Bronchial epithelial cell (primary cell): ENCODE results near the gene NCBP2. TPM values are rescaled to one million over a fixed set of nuclear protein-coding genes. Genes with fewer than 3 reads are reported as not detected.

Experiments
- DNase-seq: peaks from one replicate; pipeline ENCODE4 v3.0.0-alpha.2; 2010; ENCODE audit warnings: low read depth
- FAIRE-seq: peaks from 2 replicates; lab custom pipeline; 2011; peaks lifted over from hg19 to GRCh38; lab: Jason Lieb, UNC
- H3K27me3 ChIP-seq: 2 replicates; pipeline ENCODE4 v1.5.1; 2011; ENCODE audit warnings: low read length; ENCODE audit not compliant: control insufficient read depth, insufficient read depth
- H3K36me3 ChIP-seq: 2 replicates; pipeline ENCODE4 v1.5.1; 2011; ENCODE audit warnings: low read length; ENCODE audit not compliant: control insufficient read depth, insufficient read depth
- H3K4me3 ChIP-seq: 2 replicates; pipeline ENCODE4 v1.5.1; 2011; ENCODE audit warnings: mild to moderate bottlenecking, low read depth, low read length, control low read depth
- CTCF ChIP-seq: IDR thresholded peaks from 2 replicates; pipeline ENCODE4 v1.5.1; 2011; ENCODE audit warnings: mild to moderate bottlenecking, moderate library complexity, low read length, control low read depth, inconsistent platforms; ENCODE audit not compliant: insufficient read depth, severe bottlenecking
- total RNA-seq: library from RNA; depleted of rRNA; stranded (reverse); fragments of >200 nt; gene quantifications from 2 replicates; pipeline ENCODE4 v1.2.1, GENCODE V29; 2014

The NCBP2 gene
- total RNA-seq, 1 donor from 2014 or later = 94.0 TPM

GRCh38 chr3:196901768-196902167, 40.6 kb downstream of the NCBP2 start:
- FAIRE-seq = no peak
- DNase-seq = no peak
- TF ChIP-seq CTCF = no peak
- H3K4me3 ChIP-seq = no peak overlapping the region
- no peaks in the 10 kb centered on the region for H3K27me3 ChIP-seq
- H3K36me3 ChIP-seq = peaks cover 7% of the 10 kb centered on the region

GRCh38 chr3:196896229-196896628, 46.1 kb downstream of the NCBP2 start:
- H3K36me3 ChIP-seq = no peaks in the 10 kb centered on the region
- H3K4me3 ChIP-seq = no peak overlapping the region
- FAIRE-seq (no peak), DNase-seq (no peak)
- no peaks in the 10 kb centered on the region for H3K27me3 ChIP-seq
- no peak for TF ChIP-seq CTCF

GRCh38 chr3:196894557-196895295, 47.6 kb downstream of the NCBP2 start:
- no peak for TF ChIP-seq CTCF
- DNase-seq = no peak
- FAIRE-seq = no peak
- no peaks in the 10 kb centered on the region for H3K27me3 ChIP-seq
- no peak overlapping the region for H3K4me3 ChIP-seq
- no peaks in the 10 kb centered on the region for H3K36me3 ChIP-seq

- H3K4me3 ChIP-seq = no peak overlapping the region
- FAIRE-seq (no peak), DNase-seq (no peak)
- peaks cover 5% of the 10 kb centered on the region for H3K36me3 ChIP-seq
- no peak for TF ChIP-seq CTCF
- no peaks in the 10 kb centered on the region for H3K27me3 ChIP-seq
Measured at GRCh38 chr3:196889844-196890708, 52.3 kb downstream of the NCBP2 start.

- DNase-seq = no peak
- FAIRE-seq = no peak
- no peak for TF ChIP-seq CTCF
- H3K36me3 ChIP-seq = peaks cover 5% of the 10 kb centered on the region
- no peaks in the 10 kb centered on the region for H3K27me3 ChIP-seq
- no peak overlapping the region for H3K4me3 ChIP-seq
Measured at GRCh38 chr3:196886144-196886543, 56.2 kb downstream of the NCBP2 start.

Other genes with a start within 250 kb of the NCBP2 start
- gene CEP19, start 230.3 kb downstream of the NCBP2 start, total RNA-seq = 1.3 and 1.5 TPM in 2 replicates
- 22.4 and 26.2 TPM in 2 replicates for gene PIGX, start 230.2 kb downstream of the NCBP2 start, total RNA-seq
- 36.2 and 36.9 TPM in 2 replicates for gene PAK2, start 202.7 kb downstream of the NCBP2 start, total RNA-seq
- 35.1 and 39.2 TPM in 2 replicates for gene SENP5, start 74.6 kb downstream of the NCBP2 start, total RNA-seq
- 1.6 and 1.7 TPM in 2 replicates for gene PIGZ, start 26.3 kb upstream of the NCBP2 start, total RNA-seq
- 2.1 and 4.6 TPM in 2 replicates for gene MELTF, start 87.3 kb upstream of the NCBP2 start, total RNA-seq